ENCODE results near the gene PREX1.
A peak's percentile ranks its signal among the peaks of the same experiment; 100 is the strongest.

PREX1 gene

DNA sequence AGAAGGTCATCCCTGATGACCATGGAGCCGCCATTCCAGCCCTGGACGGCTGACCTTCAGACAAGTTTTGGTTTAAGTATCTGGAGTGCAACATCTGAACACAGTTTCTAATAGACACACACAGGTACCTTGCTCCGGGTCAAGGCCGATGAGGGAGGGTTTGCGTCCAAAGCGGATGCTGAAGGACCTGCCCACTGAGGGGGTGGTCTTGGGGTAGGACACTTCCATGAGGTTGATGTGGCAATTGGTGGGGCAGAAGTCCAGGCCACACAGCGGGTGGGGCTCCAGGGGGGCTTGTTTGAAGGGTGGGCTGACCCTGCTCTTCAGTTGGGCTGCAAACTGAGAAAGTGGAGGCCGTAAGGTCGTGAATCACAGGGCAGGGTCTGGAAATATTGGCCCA is 177.9 kb downstream of the PREX1 start:
- DNase-seq, result no peak
- intact Hi-C loops (cut with DNase I), result no loop called here

- intact Hi-C loops (cut with DNase I), result no loop called here
- no peak for DNase-seq
These were observed 178.6 kb downstream of the PREX1 start for GRCh38 chr20:48649104-48649626.

- DNase-seq, result no peak
- intact Hi-C loops (cut with DNase I), result no loop called here
These were observed 179.2 kb downstream of the PREX1 start for GRCh38 chr20:48648482-48649051.

DNA sequence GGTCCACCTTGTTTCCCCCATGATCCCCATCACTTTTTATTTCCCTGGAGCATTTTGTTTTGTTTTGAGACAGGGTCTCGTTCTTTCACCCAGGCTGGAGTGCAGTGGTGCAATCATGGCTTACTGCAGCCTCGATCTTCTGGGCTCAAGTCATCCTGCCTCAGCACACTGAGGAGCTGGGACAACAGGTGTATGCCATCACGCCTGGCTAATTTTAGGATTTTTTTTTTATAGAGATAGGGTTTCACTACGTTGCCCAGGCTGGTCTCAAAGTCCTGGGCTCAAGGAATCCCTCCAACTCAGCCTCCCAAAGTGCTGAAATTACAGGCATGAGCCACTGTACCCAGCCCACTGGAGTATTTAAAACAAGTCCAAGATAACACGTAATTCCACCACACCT is 179.9 kb downstream of the PREX1 start:
- intact Hi-C loops (cut with DNase I), result no loop called here
- no peak for DNase-seq

GRCh38 chr20:48645666-48646065 is 182.1 kb downstream of the PREX1 start:
- intact Hi-C loops (cut with DNase I), result no loop called here
- no peak for DNase-seq

- intact Hi-C loops (cut with DNase I), result no loop called here
- no peak for DNase-seq
These were observed 183.4 kb downstream of the PREX1 start for GRCh38 chr20:48644286-48644828.

DNA sequence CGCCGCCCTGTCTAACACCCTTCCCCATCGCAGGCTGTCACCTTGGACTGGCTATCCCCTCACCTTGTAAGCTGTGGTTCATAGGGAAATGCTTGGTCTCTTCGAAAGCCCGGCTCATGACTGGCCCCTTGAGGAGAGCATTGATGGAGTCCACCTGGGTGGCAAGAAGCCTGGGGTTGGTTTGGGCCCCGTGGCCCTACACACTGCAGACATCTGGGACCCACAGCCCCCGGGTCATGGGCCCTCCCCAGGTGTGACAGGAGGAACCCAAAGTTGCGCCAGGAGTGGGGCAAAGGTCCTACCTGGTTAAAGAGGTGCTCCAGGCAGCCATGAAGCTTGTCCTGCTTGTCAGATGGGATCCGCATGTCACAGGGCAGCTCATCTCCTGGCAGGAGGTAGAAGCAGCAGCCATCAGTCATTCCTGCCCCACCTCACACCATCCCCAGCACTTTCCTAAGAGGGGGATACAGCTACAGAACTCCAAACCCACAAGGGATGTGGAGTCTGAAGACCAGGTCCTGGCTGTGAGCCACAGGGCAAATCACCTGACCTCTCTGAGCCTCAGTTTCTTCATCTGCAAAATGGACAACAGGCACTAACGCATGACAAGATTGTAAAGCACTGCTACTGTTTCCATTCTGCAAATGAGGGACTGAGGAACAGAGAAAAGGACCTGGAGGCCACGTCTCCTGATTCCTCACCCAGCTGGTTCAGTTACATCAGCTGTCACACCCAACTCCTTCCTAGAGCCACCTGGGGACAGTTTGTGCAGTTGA is 185.5 kb downstream of the PREX1 start:
- intact Hi-C loops (cut with DNase I), result no loop called here
- DNase-seq, result no peak

DNA sequence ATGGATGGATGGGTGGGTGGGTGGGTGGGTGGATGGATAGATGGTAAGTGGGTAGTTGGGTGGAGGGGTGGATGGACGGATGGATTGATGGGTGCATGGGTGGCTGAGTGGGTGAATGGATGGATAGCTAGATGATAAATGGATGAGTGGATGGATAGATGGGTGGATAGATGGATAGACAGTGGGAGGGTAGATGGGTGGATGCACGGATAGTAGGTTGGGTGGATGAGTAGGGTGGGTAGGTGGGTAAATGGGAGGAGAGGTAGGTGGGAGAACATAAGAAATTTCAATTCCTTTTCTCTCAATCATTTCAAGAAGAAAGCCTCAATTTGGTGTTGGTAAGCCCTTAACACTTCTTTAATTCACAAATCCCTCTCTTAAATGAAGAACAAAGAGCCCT is 186.9 kb downstream of the PREX1 start:
- intact Hi-C loops (cut with DNase I), result no loop called here
- DNase-seq, result no peak

DNA sequence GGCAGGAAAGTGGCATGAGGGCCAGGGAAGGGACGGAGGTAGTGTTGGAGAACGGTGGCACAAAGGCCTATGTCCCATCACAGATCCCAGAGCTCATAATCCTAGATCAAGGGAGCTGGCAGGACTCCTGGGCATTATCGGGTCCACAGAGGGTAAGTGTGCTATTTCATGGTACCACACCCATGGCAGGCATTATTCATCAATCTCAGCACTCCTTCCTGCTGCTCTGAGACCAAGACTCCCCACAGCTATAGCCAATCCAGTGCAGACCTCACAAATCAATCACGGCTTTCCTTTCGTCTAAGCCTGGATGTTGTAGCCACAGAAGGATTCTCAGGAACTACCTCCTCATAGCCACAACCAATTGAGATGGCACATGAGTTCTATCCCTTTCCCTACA is 187.9 kb downstream of the PREX1 start:
- no peak for DNase-seq
- intact Hi-C loops (cut with DNase I), result loop anchor here (5.0 kb wide), 1 partner anchor 267 kb away; no protein-coding TSS in a partner anchor

- DNase-seq, result no peak
- intact Hi-C loops (cut with DNase I), result loop anchor here (5.0 kb wide), 1 partner anchor 269 kb away; no protein-coding TSS in a partner anchor
These were observed 189.3 kb downstream of the PREX1 start for GRCh38 chr20:48638546-48638945.

- intact Hi-C loops (cut with DNase I), result loop anchor here (5.0 kb wide), 1 partner anchor 270 kb away; no protein-coding TSS in a partner anchor
- no peak for DNase-seq
These were observed 190.3 kb downstream of the PREX1 start for GRCh38 chr20:48637461-48637860.

GRCh38 chr20:48636301-48636700 is 191.5 kb downstream of the PREX1 start:
- intact Hi-C loops (cut with DNase I), result loop anchor here (5.0 kb wide), 1 partner anchor 271 kb away; no protein-coding TSS in a partner anchor
- DNase-seq, result peak in 1 of 42 donors; percentile 34

GRCh38 chr20:48635791-48636267 is 192.0 kb downstream of the PREX1 start:
- peak; percentile 53 to 90 (median 81) for DNase-seq
- intact Hi-C loops (cut with DNase I), result loop anchor here (5.0 kb wide), 1 partner anchor 271 kb away; no protein-coding TSS in a partner anchor

- intact Hi-C loops (cut with DNase I), result loop anchor here (5.0 kb wide), 1 partner anchor 272 kb away; no protein-coding TSS in a partner anchor
- no peak for DNase-seq
These were observed 192.4 kb downstream of the PREX1 start for GRCh38 chr20:48635361-48635760.

DNA sequence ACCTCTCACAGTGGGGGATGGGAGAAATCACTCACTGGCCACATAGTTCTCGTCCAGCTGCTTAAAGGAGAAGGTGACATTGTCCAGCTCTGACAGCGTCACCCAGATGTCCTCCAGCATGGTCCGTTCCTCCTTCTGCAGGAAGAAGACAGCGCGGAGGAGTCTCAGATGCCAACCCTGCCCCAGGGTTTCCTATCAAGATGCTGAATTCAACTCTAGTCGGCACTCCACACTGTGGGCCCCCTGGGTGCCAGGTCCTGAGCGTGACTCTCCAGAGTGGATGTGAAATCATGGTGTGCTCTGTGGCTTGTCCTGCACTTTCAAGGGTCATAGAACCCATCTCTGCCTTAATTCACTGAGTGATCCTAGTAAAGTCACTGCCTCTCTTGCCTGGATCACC is 193.2 kb downstream of the PREX1 start:
- intact Hi-C loops (cut with DNase I), result loop anchor here (5.0 kb wide), 1 partner anchor 273 kb away; no protein-coding TSS in a partner anchor

GRCh38 chr20:48633620-48634257 is 194.1 kb downstream of the PREX1 start:
- intact Hi-C loops (cut with DNase I), result no loop called here
- DNase-seq, result no peak

More for the DNA sequence above, 193.2 kb downstream of the PREX1 start:
- peak in 1 of 42 donors; percentile 10 for DNase-seq

GRCh38 chr20:48632825-48633619 is 194.8 kb downstream of the PREX1 start:
- no peak for DNase-seq
- intact Hi-C loops (cut with DNase I), result no loop called here

DNA sequence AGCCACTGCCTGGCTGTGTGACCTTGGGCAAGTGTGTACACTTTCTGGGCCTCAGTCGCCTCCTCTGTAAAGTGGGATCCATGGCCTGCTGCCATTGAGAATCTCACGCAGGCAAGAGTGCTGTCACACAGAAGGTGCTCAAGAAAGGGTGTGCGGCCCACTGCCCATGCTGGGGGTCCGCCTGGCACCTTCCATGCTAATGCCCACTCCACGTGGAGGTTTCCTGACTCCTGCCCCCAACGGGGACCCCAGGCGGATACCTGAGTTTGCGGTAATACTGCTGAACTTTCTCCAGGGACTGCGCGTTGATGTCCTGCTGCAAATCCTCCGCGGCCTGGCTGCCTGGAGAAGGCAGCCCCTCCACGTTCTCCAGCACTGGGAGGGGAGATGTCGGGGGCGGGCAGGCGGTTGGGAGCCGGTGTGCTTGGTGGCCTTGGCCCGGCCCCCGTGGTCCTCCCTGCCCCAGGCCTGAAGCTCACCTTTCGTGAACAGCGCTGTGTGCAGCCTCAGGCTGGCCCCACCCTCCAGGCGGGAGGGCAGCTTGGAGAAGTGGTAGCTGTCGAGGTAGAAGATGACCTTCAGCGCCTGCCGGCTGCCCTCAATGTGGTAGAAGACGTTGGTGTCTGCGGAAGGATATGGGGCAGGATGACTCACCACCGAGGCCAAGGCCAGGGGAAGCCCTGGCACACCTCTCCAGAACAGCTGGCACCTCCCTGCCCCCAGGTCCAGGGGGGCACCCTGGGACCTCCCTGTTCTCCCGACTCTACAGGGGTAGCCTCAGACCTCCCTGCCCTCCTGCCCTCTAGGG is 195.6 kb downstream of the PREX1 start:
- DNase-seq, result no peak
- intact Hi-C loops (cut with DNase I), result no loop called here
